Activated naive CD4-positive, alpha-beta T cell treated with anti-CD3 and anti-CD28 coated beads, Interleukin-2, amount 50 U/mL, for 72 hours (primary cell): ENCODE data around the gene FAM174C. TPM values are rescaled to one million over a fixed set of nuclear protein-coding genes. Genes with fewer than 3 reads are reported as not detected.

Experiments used
- ATAC-seq, 2 donors: fragments of 150-1000 bp; cut with Tn5 transposase; 2 replicates each; pipeline ENCODE4 v1.10.0; 2021; ENCODE audit warnings: mild to moderate bottlenecking in 2 of 2, moderate library complexity in 2 of 2
- DNase-seq, 2 donors: peaks; one replicate each; pipeline ENCODE4 v3.0.0; 2021 to 2022; ENCODE audit warnings: low spot score in 2 of 2
- H3K27ac Mint-ChIP-seq, 2 donors: one replicate each; pipeline ENCODE4 v1.8.0; 2022; ENCODE audit warnings: mild to moderate bottlenecking in 2 of 2, mixed read lengths in 2 of 2
- H3K36me3 Mint-ChIP-seq, 2 donors: one replicate each; pipeline ENCODE4 v1.8.0; 2022; ENCODE audit warnings: mixed read lengths in 2 of 2
- H3K9me3 Mint-ChIP-seq, 2 donors: one replicate each; pipeline ENCODE4 v1.8.0; 2022; ENCODE audit warnings: mixed read lengths in 2 of 2
- total RNA-seq, 2 donors: library from RNA; stranded (reverse); gene quantifications; one replicate each; pipeline ENCODE4 v1.2.3, GENCODE V29; 2022

The FAM174C gene
- total RNA-seq, 2 donors from 2014 or later = 42.1 to 76.0 TPM

- DNase-seq = peak in 1 of 2 donors; percentile 78
- peak; percentile 0 to 33 for ATAC-seq
- H3K27ac Mint-ChIP-seq = no peak overlapping the region
Observed at GRCh38 chr19:1265615-1266128, 9.7 kb upstream of the FAM174C start.

DNA sequence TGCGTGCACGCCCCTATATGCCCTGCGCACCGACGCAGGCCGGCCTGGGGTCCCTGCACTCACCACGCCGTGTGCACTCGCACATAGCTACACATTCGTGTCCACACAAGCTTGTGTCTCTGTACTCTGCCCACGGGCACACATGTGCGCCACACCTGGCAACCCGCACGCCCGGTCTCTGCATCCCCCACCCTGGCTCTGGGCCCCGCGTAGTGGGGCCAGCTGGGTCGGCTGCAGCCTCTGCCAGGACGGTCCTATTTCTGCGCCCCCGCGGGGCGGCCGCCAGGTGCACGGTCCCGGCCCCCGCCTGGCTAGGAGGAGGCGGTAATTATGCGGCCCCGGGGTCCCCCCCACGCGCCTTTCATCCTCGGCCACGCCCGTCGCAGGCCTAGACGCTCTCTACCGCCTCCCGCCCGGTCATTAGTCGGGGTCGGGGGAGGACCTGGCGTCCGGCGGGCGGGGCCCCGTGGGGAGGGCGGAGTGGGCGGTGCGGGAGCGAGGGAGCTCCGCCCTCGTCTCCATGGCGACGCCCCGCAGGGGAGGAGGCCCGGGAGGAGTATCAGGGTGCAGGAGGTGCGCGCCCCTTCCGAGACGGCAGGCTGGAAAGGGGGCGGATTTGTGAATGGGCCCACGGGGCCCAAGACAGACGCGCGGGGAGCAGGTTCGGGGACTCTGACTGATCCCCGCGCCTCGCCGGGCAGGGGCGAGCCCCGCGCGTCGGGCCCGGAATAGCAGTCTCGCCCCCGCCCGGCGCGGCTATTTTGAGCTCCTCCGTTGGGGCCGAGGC lies 9.0 kb upstream of the FAM174C start:
- no peaks in the 10 kb centered on the region for H3K9me3 Mint-ChIP-seq
- H3K36me3 Mint-ChIP-seq = peaks cover 23% of the 10 kb centered on the region in 2 donors
- ATAC-seq (peak; percentile 42 to 58), DNase-seq (peak; percentile 91 to 92)
- H3K27ac Mint-ChIP-seq = no peak overlapping the region

More at GRCh38 chr19:1265615-1266128, 9.7 kb upstream of the FAM174C start:
- Mint-ChIP-seq H3K9me3 (no peaks in the 10 kb centered on the region), H3K36me3 (peaks cover 18 to 19% of the 10 kb centered on the region in 2 donors)

DNA sequence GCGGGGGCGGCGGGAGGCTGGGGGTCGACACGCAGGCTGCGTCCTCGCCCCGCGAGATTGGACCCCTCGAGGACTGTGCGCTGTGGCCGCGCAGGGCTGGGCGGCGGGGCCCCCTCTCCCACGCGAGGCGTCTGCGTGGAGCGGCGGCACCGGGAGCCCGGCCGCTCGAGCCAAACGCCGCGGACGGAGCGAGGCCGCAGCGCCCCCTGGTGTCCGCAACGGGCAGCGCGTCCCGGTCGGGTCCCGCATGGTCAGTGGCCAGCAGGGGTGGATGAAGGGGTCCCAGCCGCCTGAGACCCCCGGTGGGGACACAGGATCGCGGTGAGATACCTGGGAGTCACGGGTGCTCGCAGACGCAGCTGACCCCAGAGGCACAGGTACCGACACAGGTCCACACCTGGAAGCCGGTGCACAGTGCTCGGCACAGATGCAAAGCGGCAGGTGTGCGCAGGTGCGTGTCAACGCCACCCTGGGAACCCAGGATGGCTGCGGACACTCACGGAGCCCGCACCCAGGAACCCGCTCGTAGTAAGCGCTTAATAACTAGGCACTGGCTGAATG lies 8.3 kb upstream of the FAM174C start:
- Mint-ChIP-seq H3K27ac (no peak overlapping the region), H3K36me3 (peaks cover 23% of the 10 kb centered on the region in 2 donors)

DNA sequence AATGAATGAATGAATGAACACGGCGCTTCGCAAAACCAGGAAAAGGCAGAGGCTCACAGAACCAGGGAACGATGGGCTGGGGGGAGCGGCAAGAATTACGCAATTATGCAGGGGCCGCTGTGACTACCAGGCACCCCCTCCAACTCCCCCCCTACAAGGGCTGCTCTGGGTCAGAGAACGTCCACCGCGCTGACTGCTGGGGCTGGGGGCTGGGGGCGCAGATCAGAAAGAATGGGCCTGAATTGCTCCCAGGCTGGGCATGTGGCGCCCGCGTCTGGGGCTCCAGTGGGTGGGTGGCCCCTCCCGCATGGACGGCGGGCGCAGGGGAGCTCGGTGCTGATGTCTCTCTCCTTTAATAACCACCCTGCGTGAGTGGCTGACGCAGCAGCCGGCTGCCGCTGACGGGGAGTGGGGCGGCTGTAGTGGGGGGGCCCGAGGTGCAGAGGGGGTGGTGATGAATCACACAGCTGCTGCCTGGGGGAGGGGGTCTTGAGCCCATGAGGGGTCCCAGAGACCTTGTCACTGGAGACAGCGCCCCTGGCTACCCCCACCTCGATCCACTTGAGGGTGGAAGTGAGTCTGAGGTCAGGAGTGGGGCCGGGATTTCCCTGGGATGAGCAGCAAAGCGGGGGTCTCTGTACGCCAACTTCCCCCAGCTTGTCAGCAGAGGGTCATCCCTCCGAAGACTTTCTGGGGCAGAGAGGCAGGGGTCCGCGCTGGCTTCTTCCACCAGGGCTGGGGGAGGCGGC lies 7.7 kb upstream of the FAM174C start:
- no peak for DNase-seq
- peaks cover 27 to 28% of the 10 kb centered on the region in 2 donors for H3K36me3 Mint-ChIP-seq
- no peaks in the 10 kb centered on the region for H3K9me3 Mint-ChIP-seq
- ATAC-seq = no peak
- no peak overlapping the region for H3K27ac Mint-ChIP-seq

More for the DNA sequence above, 8.3 kb upstream of the FAM174C start:
- ATAC-seq = peak; percentile 2 to 11
- DNase-seq = peak; percentile 82 to 86
- H3K9me3 Mint-ChIP-seq = no peaks in the 10 kb centered on the region

DNA sequence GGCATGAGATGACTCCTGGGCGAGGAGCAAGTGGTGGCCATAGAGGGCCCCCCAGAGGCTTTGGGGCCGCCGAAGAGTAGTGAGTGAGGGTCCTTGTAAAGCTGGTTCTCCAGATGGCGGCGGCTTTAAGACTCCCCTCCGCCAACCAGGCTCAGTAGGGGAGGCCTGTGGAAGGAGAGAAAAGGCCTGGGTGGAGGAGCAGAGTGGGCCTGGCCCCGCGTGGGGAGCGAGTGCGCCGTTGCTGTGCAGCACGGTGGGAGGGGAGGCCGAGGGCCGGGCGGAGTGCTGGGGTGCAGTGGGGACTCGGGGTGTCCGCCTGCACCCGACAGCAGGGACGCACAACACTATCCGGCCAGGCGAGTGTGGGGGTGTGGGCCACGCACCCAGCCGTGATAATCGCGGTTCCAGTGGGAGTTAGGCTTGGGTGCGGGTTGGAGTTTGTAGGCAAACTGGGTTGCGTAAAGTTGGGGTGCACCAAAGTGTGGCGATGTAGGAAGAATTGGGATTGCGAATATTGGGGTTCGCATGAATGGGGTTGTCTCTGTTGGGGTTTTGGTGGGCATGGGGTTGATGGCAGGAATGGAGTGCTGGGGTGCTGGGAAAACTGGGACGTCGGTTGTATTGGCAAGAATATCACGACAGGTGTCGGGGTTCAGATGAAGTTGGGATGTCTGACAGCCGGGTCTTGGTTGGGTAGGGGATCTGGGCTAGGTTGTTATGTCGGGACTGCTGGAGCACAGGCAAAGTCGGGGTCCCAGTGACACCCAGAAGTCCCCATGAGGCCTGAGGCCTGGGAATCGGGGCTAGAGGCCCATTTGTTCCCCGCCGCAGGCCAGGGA lies 6.9 kb upstream of the FAM174C start:
- peak overlapping the region; percentile 82 to 95 for H3K27ac Mint-ChIP-seq
- no peaks in the 10 kb centered on the region for H3K9me3 Mint-ChIP-seq
- peaks cover 31 to 34% of the 10 kb centered on the region in 2 donors for H3K36me3 Mint-ChIP-seq
- DNase-seq = no peak
- no peak for ATAC-seq

DNA sequence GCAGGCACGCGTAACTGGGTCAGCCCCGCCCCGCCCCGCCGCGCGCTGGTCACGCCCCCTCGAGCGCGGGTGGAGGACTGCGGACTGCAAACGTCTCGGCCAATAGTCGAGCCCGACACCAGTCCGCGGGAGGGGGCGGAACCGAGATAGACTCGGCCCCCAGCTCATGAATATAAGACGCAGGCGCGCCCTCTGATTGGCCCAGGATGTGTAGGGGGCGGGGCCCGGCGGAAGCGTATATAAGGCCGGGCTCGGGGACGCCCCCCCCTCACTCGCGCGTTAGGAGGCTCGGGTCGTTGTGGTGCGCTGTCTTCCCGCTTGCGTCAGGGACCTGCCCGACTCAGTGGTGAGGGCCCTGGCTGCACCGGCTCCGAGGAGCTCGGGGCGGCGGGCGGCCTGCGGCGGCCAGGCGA lies 6.3 kb upstream of the FAM174C start, which contains the start of gene CIRBP:
Gene CIRBP, plus strand, starts transcription at position 268 of the 413 bp plus-strand sequence. CDS start 1,602 bp downstream, outside the sequence.
- Mint-ChIP-seq H3K36me3 (peaks cover 34 to 37% of the 10 kb centered on the region in 2 donors), H3K27ac (peak within 1 kb of the TSS; percentile 95 to 99), H3K9me3 (no peaks in the 10 kb centered on the region)
- peak; percentile 78 to 82 for ATAC-seq
- DNase-seq = peak; percentile 99 to 100

- no peaks in the 10 kb centered on the region for H3K9me3 Mint-ChIP-seq
- DNase-seq (peak; percentile 89 to 92), ATAC-seq (peak; percentile 28 to 34)
- H3K27ac Mint-ChIP-seq = peak overlapping the region; percentile 95 to 99
- peaks cover 34 to 38% of the 10 kb centered on the region in 2 donors for H3K36me3 Mint-ChIP-seq
Observed at GRCh38 chr19:1269478-1270212, 5.7 kb upstream of the FAM174C start.

- ATAC-seq = no peak
- Mint-ChIP-seq H3K9me3 (no peaks in the 10 kb centered on the region), H3K27ac (peak overlapping the region; percentile 95 to 99), H3K36me3 (peaks cover 34 to 38% of the 10 kb centered on the region in 2 donors)
- DNase-seq = no peak
Observed at GRCh38 chr19:1270213-1270853, 5.0 kb upstream of the FAM174C start.

DNA sequence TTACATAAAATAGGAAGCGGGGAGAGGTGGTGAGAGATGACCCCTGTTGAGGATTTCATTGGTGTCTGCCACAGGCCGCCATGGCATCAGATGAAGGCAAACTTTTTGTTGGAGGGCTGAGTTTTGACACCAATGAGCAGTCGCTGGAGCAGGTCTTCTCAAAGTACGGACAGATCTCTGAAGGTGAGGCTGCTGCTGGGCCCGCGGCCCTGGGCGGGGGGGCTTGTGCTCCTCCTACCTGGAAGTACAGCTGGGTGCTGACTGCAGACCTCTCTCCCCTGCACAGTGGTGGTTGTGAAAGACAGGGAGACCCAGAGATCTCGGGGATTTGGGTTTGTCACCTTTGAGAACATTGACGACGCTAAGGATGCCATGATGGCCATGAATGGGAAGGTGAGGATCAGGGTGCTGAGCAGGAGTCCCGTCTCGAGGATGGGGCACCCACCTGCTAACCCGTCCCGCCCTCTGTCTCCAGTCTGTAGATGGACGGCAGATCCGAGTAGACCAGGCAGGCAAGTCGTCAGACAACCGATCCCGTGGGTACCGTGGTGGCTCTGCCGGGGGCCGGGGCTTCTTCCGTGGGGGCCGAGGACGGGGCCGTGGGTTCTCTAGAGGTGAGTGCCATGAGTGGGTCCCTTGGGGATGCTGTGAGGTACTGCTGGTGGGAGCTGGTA lies 4.3 kb upstream of the FAM174C start:
- H3K27ac Mint-ChIP-seq = peak overlapping the region; percentile 95 to 99
- DNase-seq (no peak), ATAC-seq (no peak)
- no peaks in the 10 kb centered on the region for H3K9me3 Mint-ChIP-seq
- peaks cover 34 to 38% of the 10 kb centered on the region in 2 donors for H3K36me3 Mint-ChIP-seq

- peak overlapping the region; percentile 95 to 99 for H3K27ac Mint-ChIP-seq
- no peak for DNase-seq
- ATAC-seq = no peak
- no peaks in the 10 kb centered on the region for H3K9me3 Mint-ChIP-seq
- peaks cover 38 to 44% of the 10 kb centered on the region in 2 donors for H3K36me3 Mint-ChIP-seq
Observed at GRCh38 chr19:1271528-1272422, 3.6 kb upstream of the FAM174C start.

DNA sequence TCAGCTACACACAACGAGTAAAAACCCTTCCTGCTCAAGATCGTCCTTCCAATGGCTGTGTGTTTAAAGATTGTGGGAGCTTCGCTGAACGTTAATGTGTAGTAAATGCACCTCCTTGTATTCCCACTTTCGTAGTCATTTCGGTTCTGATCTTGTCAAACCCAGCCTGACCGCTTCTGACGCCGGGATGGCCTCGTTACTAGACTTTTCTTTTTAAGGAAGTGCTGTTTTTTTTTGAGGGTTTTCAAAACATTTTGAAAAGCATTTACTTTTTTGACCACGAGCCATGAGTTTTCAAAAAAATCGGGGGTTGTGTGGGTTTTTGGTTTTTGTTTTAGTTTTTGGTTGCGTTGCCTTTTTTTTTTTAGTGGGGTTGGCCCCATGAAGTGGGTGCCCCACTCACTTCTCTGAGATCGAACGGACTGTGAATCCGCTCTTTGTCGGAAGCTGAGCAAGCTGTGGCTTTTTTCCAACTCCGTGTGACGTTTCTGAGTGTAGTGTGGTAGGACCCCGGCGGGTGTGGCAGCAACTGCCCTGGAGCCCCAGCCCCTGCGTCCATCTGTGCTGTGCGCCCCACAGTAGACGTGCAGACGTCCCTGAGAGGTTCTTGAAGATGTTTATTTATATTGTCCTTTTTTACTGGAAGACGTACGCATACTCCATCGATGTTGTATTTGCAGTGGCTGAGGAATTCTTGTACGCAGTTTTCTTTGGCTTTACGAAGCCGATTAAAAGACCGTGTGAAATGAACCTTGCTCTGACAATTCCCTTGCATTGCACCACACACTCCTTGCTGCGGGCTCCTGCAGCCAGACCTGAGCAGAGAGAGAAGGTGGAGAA lies 2.7 kb upstream of the FAM174C start:
- DNase-seq (no peak), ATAC-seq (no peak)
- Mint-ChIP-seq H3K9me3 (no peaks in the 10 kb centered on the region), H3K36me3 (peaks cover 41 to 46% of the 10 kb centered on the region in 2 donors), H3K27ac (peak overlapping the region in 1 of 2 donors; percentile 94)

DNA sequence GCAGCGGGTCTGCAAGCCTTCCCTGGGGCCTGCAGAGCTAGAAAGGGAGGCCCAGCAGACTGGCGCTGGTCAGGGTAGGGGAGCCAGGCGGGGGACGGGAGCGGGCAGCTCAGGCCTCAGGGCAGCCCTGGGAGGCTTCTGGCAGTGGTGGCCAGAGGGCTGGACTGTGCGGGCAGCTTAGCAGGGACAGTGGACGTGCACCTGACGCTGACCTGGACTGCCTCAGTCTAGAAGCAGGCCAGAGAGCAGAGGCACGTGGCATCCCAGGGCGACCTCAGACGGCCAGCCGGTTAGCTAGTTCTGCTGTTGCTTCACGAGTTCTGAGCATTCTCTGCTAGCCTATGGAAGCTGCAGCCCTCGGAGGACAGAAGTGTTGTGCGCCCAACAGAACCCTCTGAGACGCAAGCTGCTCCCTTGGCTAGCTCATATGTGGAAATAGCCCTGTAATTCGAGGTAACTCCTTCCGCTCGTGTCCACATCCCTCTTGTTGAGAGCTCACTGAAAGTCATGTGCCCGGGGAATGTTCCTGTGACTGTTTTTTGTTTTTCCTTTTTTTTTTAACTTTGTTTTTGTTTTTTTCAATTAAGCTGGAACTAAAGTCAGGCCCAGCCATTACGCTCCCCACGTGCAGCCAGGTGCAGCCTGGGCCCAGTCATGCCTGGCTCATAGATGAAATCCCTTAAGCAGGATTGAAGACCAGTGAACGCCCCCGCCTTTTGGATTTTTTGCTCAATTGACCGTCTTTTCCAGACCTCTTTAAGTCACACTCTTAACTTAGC lies 1.9 kb upstream of the FAM174C start:
- H3K27ac Mint-ChIP-seq = peak overlapping the region; percentile 24 to 94
- no peaks in the 10 kb centered on the region for H3K9me3 Mint-ChIP-seq
- peaks cover 41 to 46% of the 10 kb centered on the region in 2 donors for H3K36me3 Mint-ChIP-seq
- DNase-seq (no peak), ATAC-seq (no peak)
